ENCODE data around the gene ZNF597. TPM values are rescaled to one million over a fixed set of nuclear protein-coding genes. Genes with fewer than 3 reads are reported as not detected.
A peak's percentile ranks its signal among the peaks of the same experiment; 100 is the strongest.

ZNF597 gene
- total RNA-seq, 1 experiment from 2014 or later = 3.2 TPM

- intact Hi-C loops (cut with micrococcal nuclease) = no loop called here
- H3K9me3 ChIP-seq (ENCODE audit: control insufficient read depth in 1 of 2, insufficient read depth in 1 of 2, low read depth in 1 of 2, low read length in 2 of 2) = peaks cover 23 to 35% of the 10 kb centered on the region in 2 experiments; a peak in 3 of 4 replicates
- ATAC-seq = no peak
These were observed 34.6 kb downstream of the ZNF597 start for GRCh38 chr16:3408561-3409197.

More at GRCh38 chr16:3408561-3409197, 34.6 kb downstream of the ZNF597 start:
- Histone ChIP-seq H3K4me2 (ENCODE audit: low read length) (no peak overlapping the region), H4K20me1 (ENCODE audit: insufficient read depth) (no peaks in the 10 kb centered on the region), H3K4me3 (replicated peaks in 1 of 2; ENCODE audit: low read depth in 1 of 2, low read length in 2 of 2) (no peak overlapping the region), H2AFZ (ENCODE audit: low read depth, low read length, poor library complexity, severe bottlenecking) (no peak overlapping the region), H3K9ac (ENCODE audit: low read length) (no peak overlapping the region), H3K27ac (ENCODE audit: low read depth, low read length) (no peak overlapping the region), H3K27me3 (ENCODE audit: insufficient read depth, low read length) (no peaks in the 10 kb centered on the region), H3K9me2 (ENCODE audit: insufficient read depth) (no peaks in the 10 kb centered on the region), H3K79me2 (ENCODE audit: insufficient read depth, low read length) (peaks cover 2% of the 10 kb centered on the region; the same call in 1 of the 2 replicates), H3K4me1 (ENCODE audit: control insufficient read depth in 1 of 2, insufficient read depth in 2 of 2, low read length in 2 of 2) (no peaks in the 10 kb centered on the region), H3K36me3 (ENCODE audit: control insufficient read depth in 1 of 2, insufficient read depth in 2 of 2, low read length in 2 of 2) (peaks cover 0 to 34% of the 10 kb centered on the region in 2 experiments; a peak in 2 of 4 replicates)
- POLR2A ChIA-PET = no interaction called here
- TF ChIP-seq ZNF274 (IDR thresholded peaks at IDR 0.05; ENCODE audit: low read depth, low read length) (no peak), CBX3 (IDR thresholded peaks at IDR 0.05; ENCODE audit: low read depth) (peak; percentile 49; the same call in 1 of the 2 replicates), SRF (IDR thresholded peaks at IDR 0.05; ENCODE audit: low read depth) (no peak), ZFX (IDR thresholded peaks at IDR 0.05) (no peak), YY1 (IDR thresholded peaks at IDR 0.05; ENCODE audit: extremely low read depth, insufficient replicate concordance, low read depth, low read length) (no peak), ELF1 (IDR thresholded peaks at IDR 0.05; ENCODE audit: borderline replicate concordance, low read depth) (no peak), CTCF (IDR thresholded peaks at IDR 0.05 in 2 of 3, conservative IDR thresholded peaks at IDR 0.05 in 1 of 3; ENCODE audit: borderline replicate concordance in 1 of 3, insufficient read depth in 1 of 3, low read depth in 2 of 3, low read length in 2 of 3) (no peak), JUND (IDR thresholded peaks at IDR 0.05) (no peak), POLR2AphosphoS5 (IDR thresholded peaks at IDR 0.05; ENCODE audit: low read depth, low read length) (no peak)
- RAD21 ChIA-PET (ENCODE audit: low non-redundant PET in 1 of 2, low total read pairs in 2 of 2, uncharacterized antibody in 2 of 2, unreplicated experiment in 2 of 2) = no interaction called here
- CTCF ChIA-PET = no interaction called here
- BruUV-seq (replicated peaks) = no TSS peak
- no peak for DNase-seq (ENCODE audit: low read depth, low spot score)
